ENCODE data around the gene RPL36. TPM values are rescaled to one million over a fixed set of nuclear protein-coding genes. Genes with fewer than 3 reads are reported as not detected.

The RPL36 gene
- total and polyA plus RNA-seq, 11 donors = 255 to 981 (median 391) TPM

- ATAC-seq (peak in 2 of 4 donors; percentile 0), DNase-seq (no peak)
- peaks cover 0 to 36% (median 15%) of the 10 kb centered on the region in 12 donors for H3K4me1 ChIP-seq
- H3K27me3 ChIP-seq = no peaks in the 10 kb centered on the region
- H3K27ac ChIP-seq = peak overlapping the region in 11 of 12 donors; percentile 85 to 96 (median 91)
- 19 to 22% (median 21%) methylated on average over 12 to 26 of the region's 26 CpGs for WGBS, 4 donors
- H3K9me3 ChIP-seq = no peaks in the 10 kb centered on the region
- TF ChIP-seq POLR2A (IDR thresholded peaks at IDR 0.05) = no peak
- TF ChIP-seq, protein P1, sequence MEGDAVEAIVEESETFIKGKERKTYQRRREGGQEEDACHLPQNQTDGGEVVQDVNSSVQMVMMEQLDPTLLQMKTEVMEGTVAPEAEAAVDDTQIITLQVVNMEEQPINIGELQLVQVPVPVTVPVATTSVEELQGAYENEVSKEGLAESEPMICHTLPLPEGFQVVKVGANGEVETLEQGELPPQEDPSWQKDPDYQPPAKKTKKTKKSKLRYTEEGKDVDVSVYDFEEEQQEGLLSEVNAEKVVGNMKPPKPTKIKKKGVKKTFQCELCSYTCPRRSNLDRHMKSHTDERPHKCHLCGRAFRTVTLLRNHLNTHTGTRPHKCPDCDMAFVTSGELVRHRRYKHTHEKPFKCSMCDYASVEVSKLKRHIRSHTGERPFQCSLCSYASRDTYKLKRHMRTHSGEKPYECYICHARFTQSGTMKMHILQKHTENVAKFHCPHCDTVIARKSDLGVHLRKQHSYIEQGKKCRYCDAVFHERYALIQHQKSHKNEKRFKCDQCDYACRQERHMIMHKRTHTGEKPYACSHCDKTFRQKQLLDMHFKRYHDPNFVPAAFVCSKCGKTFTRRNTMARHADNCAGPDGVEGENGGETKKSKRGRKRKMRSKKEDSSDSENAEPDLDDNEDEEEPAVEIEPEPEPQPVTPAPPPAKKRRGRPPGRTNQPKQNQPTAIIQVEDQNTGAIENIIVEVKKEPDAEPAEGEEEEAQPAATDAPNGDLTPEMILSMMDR (IDR thresholded peaks at IDR 0.05) = no peak
- peak overlapping the region; percentile 61 to 99 (median 78) for H3K4me3 ChIP-seq
- peaks cover 0 to 11% (median 3%) of the 10 kb centered on the region in 9 donors for H3K36me3 ChIP-seq
- intact Hi-C loops (cut with DNase I) = loop anchor here in 6 of 10 donors (1.0 to 10.0 kb wide), 8 partner anchors 41 to 1855 kb away; partner anchors contain the start of genes SAFB (in 3 of the 6), SAFB2 (in 2 of the 6), CATSPERD (in 1 of the 6) and DPP9 (in 1 of the 6)
Observed at GRCh38 chr19:5679289-5680083, 10.6 kb upstream of the RPL36 start.

DNA sequence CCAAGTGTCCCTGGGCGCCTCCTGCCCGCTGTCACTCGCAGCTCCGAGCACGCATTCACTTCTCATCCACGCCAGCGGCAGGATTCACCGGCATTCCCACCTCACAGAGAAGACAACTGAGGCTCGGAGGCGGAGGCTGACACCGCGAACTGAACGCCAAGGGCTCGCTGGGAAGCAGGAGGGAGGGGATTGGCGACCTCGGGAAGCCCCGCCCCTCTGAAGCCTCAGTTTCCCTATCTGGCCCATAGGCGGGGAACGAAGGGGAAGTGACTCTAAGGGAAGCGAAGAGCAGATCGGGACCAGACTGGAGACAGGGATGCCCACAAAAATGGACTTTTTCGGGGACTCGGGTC, 10.0 kb upstream of the RPL36 start:
- peak in 2 of 5 donors; percentile 70 to 75 for DNase-seq
- ATAC-seq = peak; percentile 6 to 13 (median 6)
- 0 to 1% (median 0%) methylated on average over 18 to 23 of the region's 23 CpGs for WGBS, 4 donors
- Histone ChIP-seq H3K27me3 (no peaks in the 10 kb centered on the region), H3K4me3 (peak overlapping the region; percentile 61 to 99 (median 78)), H3K27ac (peak overlapping the region; percentile 74 to 96 (median 90)), H3K36me3 (peaks cover 0 to 11% (median 3%) of the 10 kb centered on the region in 9 donors), H3K4me1 (peaks cover 0 to 36% (median 15%) of the 10 kb centered on the region in 12 donors), H3K9me3 (no peaks in the 10 kb centered on the region)
- TF ChIP-seq POLR2A (IDR thresholded peaks at IDR 0.05) = no peak
- TF ChIP-seq, protein P1 (IDR thresholded peaks at IDR 0.05) = peak in 1 of 12 donors; percentile 5
- intact Hi-C loops (cut with DNase I) = loop anchor here in 4 of 10 donors (1.0 to 10.0 kb wide), 6 partner anchors 40 to 1855 kb away; partner anchors contain the start of genes SAFB (in 2 of the 4), CATSPERD (in 1 of the 4), DPP9 (in 1 of the 4) and DUS3L (in 1 of the 4)

- ATAC-seq (peak; percentile 93 to 97 (median 94)), DNase-seq (peak; percentile 99 to 100 (median 99))
- WGBS, 4 donors = 1% methylated on average over 71 to 94 of the region's 94 CpGs
- H3K36me3 ChIP-seq = peaks cover 0 to 11% (median 3%) of the 10 kb centered on the region in 9 donors
- H3K4me3 ChIP-seq = peak within 1 kb of the TSS; percentile 61 to 99 (median 78)
- H3K4me1 ChIP-seq = peaks cover 0 to 30% (median 15%) of the 10 kb centered on the region in 12 donors
- TF ChIP-seq, protein P1 (IDR thresholded peaks at IDR 0.05) = no peak
- TF ChIP-seq POLR2A (IDR thresholded peaks at IDR 0.05) = peak in 1 of 2 donors; percentile 77
- H3K27me3 ChIP-seq = no peaks in the 10 kb centered on the region
- peak within 1 kb of the TSS; percentile 74 to 96 (median 90) for H3K27ac ChIP-seq
- intact Hi-C loops (cut with DNase I) = loop anchor here in 4 of 10 donors (1.0 to 10.0 kb wide), 6 partner anchors 40 to 1854 kb away; partner anchors contain the start of genes SAFB (in 2 of the 4), CATSPERD (in 1 of the 4), DPP9 (in 1 of the 4) and DUS3L (in 1 of the 4)
- H3K9me3 ChIP-seq = no peaks in the 10 kb centered on the region
Observed at GRCh38 chr19:5680437-5681368, 9.4 kb upstream of the RPL36 start, which contains the start of the genes HSD11B1L and MICOS13. Gene HSD11B1L (plus strand): TSS chr19:5681027. CDS start chr19:5684833, 3,806 bp downstream. Gene MICOS13 (minus strand): TSS chr19:5680516. CDS start chr19:5680486, 30 bp downstream.

Data from heart left ventricle (tissue), 16 donors.